ENCODE results near the gene CDCA4. TPM values are rescaled to one million over a fixed set of nuclear protein-coding genes. Genes with fewer than 3 reads are reported as not detected.

The CDCA4 gene
- total RNA-seq, 1 experiment from 2014 or later, result 24.9 TPM

DNA sequence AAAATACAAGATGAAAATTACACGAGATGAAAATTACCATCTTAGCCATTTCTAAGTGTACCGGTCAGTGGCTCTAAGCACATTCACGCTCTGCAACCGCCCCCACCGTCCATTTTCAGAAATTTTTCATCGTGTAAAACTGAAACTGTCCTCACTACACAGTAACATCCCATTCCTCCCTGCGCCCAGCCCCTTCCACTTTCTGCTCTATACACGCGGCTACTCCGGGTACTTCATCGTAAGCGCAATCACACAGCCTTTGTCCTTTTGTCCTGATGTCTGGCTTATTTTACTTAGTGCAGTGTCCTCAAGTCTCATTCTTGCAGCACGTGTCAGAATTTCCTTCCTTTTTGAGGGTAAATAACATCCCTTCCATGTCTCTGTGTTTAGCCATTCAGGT, 47.9 kb upstream of the CDCA4 start:
- H3K79me2 ChIP-seq (ENCODE audit: low read depth), result no peaks in the 10 kb centered on the region
- no peaks in the 10 kb centered on the region for H3K27me3 ChIP-seq (ENCODE audit: insufficient read depth, low read depth)
- no peaks in the 10 kb centered on the region for H3K36me3 ChIP-seq (ENCODE audit: low read depth)
- TF ChIP-seq, protein P1, sequence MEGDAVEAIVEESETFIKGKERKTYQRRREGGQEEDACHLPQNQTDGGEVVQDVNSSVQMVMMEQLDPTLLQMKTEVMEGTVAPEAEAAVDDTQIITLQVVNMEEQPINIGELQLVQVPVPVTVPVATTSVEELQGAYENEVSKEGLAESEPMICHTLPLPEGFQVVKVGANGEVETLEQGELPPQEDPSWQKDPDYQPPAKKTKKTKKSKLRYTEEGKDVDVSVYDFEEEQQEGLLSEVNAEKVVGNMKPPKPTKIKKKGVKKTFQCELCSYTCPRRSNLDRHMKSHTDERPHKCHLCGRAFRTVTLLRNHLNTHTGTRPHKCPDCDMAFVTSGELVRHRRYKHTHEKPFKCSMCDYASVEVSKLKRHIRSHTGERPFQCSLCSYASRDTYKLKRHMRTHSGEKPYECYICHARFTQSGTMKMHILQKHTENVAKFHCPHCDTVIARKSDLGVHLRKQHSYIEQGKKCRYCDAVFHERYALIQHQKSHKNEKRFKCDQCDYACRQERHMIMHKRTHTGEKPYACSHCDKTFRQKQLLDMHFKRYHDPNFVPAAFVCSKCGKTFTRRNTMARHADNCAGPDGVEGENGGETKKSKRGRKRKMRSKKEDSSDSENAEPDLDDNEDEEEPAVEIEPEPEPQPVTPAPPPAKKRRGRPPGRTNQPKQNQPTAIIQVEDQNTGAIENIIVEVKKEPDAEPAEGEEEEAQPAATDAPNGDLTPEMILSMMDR (conservative IDR thresholded peaks at IDR 0.05), result no peak
- no peak for TF ChIP-seq EZH2 (IDR thresholded peaks at IDR 0.05; ENCODE audit: low read depth)
- no peaks in the 10 kb centered on the region; the same call in 1 of the 2 replicates for H3F3A ChIP-seq (ENCODE audit: insufficient read depth, low read depth)
- no peak for DNase-seq
- no peak overlapping the region for H3K27ac ChIP-seq
- H3K4me3 ChIP-seq, result no peak overlapping the region
- no TSS peak for BruUV-seq (replicated peaks)
- no peaks in the 10 kb centered on the region for H3K4me1 ChIP-seq (replicated peaks; ENCODE audit: insufficient read depth)
- no peaks in the 10 kb centered on the region for H3K9me2 ChIP-seq (ENCODE audit: insufficient read depth)
- CTCF ChIA-PET, result no interaction called here
- H2AFZ ChIP-seq, result no peak overlapping the region
- H3K9me3 ChIP-seq (ENCODE audit: insufficient read depth, low read depth), result no peaks in the 10 kb centered on the region
- H3K4me2 ChIP-seq, result no peak overlapping the region
- POLR2A ChIA-PET (ENCODE audit: unreplicated experiment), result no interaction called here
- H4K20me1 ChIP-seq (ENCODE audit: insufficient read depth), result no peaks in the 10 kb centered on the region
- intact Hi-C loops (cut with micrococcal nuclease; ENCODE audit: unreplicated experiment), result no loop called here

DNA sequence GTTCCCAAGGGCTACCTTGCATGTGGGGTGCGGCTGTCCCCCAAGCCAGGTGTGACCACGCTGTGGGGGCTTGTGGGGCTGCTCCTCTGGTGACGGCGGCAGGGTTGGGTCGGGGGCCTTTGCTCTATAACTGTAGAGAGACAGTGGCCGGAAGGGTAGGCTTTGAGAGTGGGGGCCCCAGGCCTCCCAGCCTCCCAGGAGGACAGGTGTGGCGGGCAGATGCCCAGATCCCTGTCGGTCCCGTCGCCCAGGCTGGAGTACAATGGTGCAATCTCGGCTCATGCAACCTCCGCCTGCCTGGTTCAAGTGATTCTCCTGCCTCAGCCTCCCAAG, 47.1 kb upstream of the CDCA4 start:
- POLR2A ChIA-PET (ENCODE audit: unreplicated experiment), result no interaction called here
- CTCF ChIA-PET, result no interaction called here

DNA sequence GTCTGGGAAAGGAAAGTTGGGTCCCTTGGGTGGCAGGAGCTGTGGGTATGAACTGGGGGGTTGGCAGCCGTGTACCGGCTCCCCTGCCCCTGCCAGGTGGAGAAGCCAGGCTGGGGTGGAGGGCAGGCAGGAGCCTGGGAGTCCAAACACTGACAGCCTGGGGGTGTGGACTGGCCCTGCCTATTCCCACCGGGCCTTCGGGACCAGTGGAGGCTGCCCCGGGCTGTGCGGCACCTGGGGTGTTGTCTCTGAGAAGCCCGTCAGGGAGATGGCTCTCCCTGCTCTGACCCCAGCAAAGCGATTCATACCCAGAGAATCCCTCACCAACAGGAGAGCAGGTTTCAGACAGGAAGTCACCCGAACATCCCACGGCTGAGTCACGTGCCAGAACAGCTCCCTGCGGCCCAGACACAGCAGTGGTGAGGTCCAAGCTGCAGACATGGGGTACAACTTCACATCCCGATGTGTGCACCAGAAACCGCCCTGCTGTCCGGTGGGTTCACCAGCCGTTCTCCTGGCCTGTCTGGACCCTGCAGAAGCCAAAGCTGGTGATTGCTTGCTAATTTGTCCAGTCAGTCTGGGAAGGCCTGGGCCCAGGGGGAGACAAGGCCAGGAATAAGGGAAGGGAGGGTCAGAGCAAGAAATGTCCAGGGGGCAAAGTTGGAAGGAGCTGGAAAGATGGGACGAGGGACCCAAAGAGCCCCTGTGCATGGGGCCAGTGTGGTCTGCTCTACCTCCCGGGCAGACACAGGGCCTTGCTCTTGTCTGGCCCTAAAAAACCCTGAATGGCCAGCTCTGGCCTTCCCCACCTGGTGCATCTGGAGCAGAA, 46.5 kb upstream of the CDCA4 start:
- TF ChIP-seq, protein P1 (conservative IDR thresholded peaks at IDR 0.05), result no peak
- TF ChIP-seq EZH2 (IDR thresholded peaks at IDR 0.05; ENCODE audit: low read depth), result no peak
- Histone ChIP-seq H3K27ac (no peak overlapping the region), H3F3A (ENCODE audit: insufficient read depth, low read depth) (no peaks in the 10 kb centered on the region; the same call in 1 of the 2 replicates), H3K27me3 (ENCODE audit: insufficient read depth, low read depth) (no peaks in the 10 kb centered on the region), H3K4me1 (replicated peaks; ENCODE audit: insufficient read depth) (no peaks in the 10 kb centered on the region), H3K9me2 (ENCODE audit: insufficient read depth) (no peaks in the 10 kb centered on the region), H3K36me3 (ENCODE audit: low read depth) (no peaks in the 10 kb centered on the region), H2AFZ (no peak overlapping the region), H3K9me3 (ENCODE audit: insufficient read depth, low read depth) (no peaks in the 10 kb centered on the region), H3K79me2 (ENCODE audit: low read depth) (no peaks in the 10 kb centered on the region), H4K20me1 (ENCODE audit: insufficient read depth) (no peaks in the 10 kb centered on the region), H3K4me3 (no peak overlapping the region), H3K4me2 (no peak overlapping the region)
- no TSS peak for BruUV-seq (replicated peaks)
- no peak for DNase-seq
- intact Hi-C loops (cut with micrococcal nuclease; ENCODE audit: unreplicated experiment), result no loop called here
- POLR2A ChIA-PET (ENCODE audit: unreplicated experiment), result no interaction called here
- CTCF ChIA-PET, result no interaction called here

More for the DNA sequence above, 47.1 kb upstream of the CDCA4 start:
- TF ChIP-seq, protein P1 (conservative IDR thresholded peaks at IDR 0.05), result no peak
- no peak for TF ChIP-seq EZH2 (IDR thresholded peaks at IDR 0.05; ENCODE audit: low read depth)
- no peaks in the 10 kb centered on the region for H3K36me3 ChIP-seq (ENCODE audit: low read depth)
- no peaks in the 10 kb centered on the region for H3K79me2 ChIP-seq (ENCODE audit: low read depth)
- H3K4me1 ChIP-seq (replicated peaks; ENCODE audit: insufficient read depth), result no peaks in the 10 kb centered on the region
- H3K9me3 ChIP-seq (ENCODE audit: insufficient read depth, low read depth), result no peaks in the 10 kb centered on the region
- no peaks in the 10 kb centered on the region for H3K9me2 ChIP-seq (ENCODE audit: insufficient read depth)
- no peaks in the 10 kb centered on the region for H4K20me1 ChIP-seq (ENCODE audit: insufficient read depth)
- DNase-seq, result no peak
- BruUV-seq (replicated peaks), result no TSS peak
- no peaks in the 10 kb centered on the region for H3K27me3 ChIP-seq (ENCODE audit: insufficient read depth, low read depth)
- no peak overlapping the region for H3K27ac ChIP-seq
- intact Hi-C loops (cut with micrococcal nuclease; ENCODE audit: unreplicated experiment), result no loop called here
- no peaks in the 10 kb centered on the region; the same call in 1 of the 2 replicates for H3F3A ChIP-seq (ENCODE audit: insufficient read depth, low read depth)
- no peak overlapping the region for H2AFZ ChIP-seq
- no peak overlapping the region for H3K4me3 ChIP-seq
- H3K4me2 ChIP-seq, result no peak overlapping the region
